HCT116 (cell line): ENCODE results near the gene MAP4K4. TPM values are rescaled to one million over a fixed set of nuclear protein-coding genes. Genes with fewer than 3 reads are reported as not detected.

ENCODE experiments used
- ATAC-seq: fragments of 200-7000 bp; cut with Tn5 transposase; 2 replicates; pipeline ENCODE4 v1.9.1; 2020; ENCODE audit warnings: mild to moderate bottlenecking, moderate library complexity
- BruUV-seq: library from RNA; stranded (reverse); fragments of 400-500 nt; replicated peaks from 2 replicates; lab custom pipeline; 2021; lab: Mats Ljungman, UMichigan
- CTCF ChIA-PET: fragments of 300-600 bp; sonication (Branson Sonifier 250); formaldehyde crosslinking; loops from one replicate; lab custom pipeline; 2021; ENCODE audit warnings: antibody characterized with exemption; lab: Charles Lee
- POLR2A ChIA-PET: fragments of 300-600, 350-600 bp; sonication (Branson Sonifier 250); formaldehyde crosslinking; loops from one replicate; lab custom pipeline; 2021; ENCODE audit warnings: antibody characterized with exemption; lab: Charles Lee
- RAD21 ChIA-PET, 2 experiments: fragments of 300-600 bp; sonication (Branson Sonifier 250); formaldehyde crosslinking; loops; one replicate each; lab custom pipeline; 2023; ENCODE audit warnings: low total read pairs in 2 of 2; ENCODE audit not compliant: uncharacterized antibody in 2 of 2, unreplicated experiment in 2 of 2, low non-redundant PET in 1 of 2; lab: Charles Lee
- DNase-seq: peaks from one replicate; pipeline ENCODE4 v3.0.0-alpha.2; 2010; ENCODE audit warnings: low read depth, low spot score
- H2AFZ ChIP-seq: fragments of 200-600 bp; shearing (Covaris generic), sonication (generic); 2 replicates; pipeline ENCODE4 v1.6.1; 2017; ENCODE audit warnings: low read depth, mixed run types, mixed read lengths, antibody characterized with exemption, low read length; ENCODE audit not compliant: poor library complexity, severe bottlenecking
- H3K27ac ChIP-seq: 2 replicates; pipeline ENCODE4 v1.5.1; 2012; ENCODE audit warnings: low read depth, low read length
- H3K27me3 ChIP-seq: fragments of 200-600 bp; sonication (generic); 2 replicates; pipeline ENCODE4 v1.6.1; 2016; ENCODE audit warnings: mixed run types, low read length, mixed read lengths; ENCODE audit not compliant: insufficient read depth
- H3K36me3 ChIP-seq, 2 experiments: fragments of 200-500 bp in 1 of 2; fragments of 200-600 bp in 1 of 2; sonication (Bioruptor generic) in 1 of 2; sonication (generic) in 1 of 2; 2 replicates each; pipeline versions ENCODE4 v1.5.1 to v1.6.1; 2014 to 2016; ENCODE audit warnings: low read length in 2 of 2, inconsistent platforms in 1 of 2, mixed read lengths in 1 of 2, mixed run types in 1 of 2; ENCODE audit not compliant: insufficient read depth in 2 of 2, control insufficient read depth in 1 of 2
- H3K4me1 ChIP-seq, 2 experiments: fragments of 200-600 bp in 1 of 2; sonication (generic) in 1 of 2; 2 replicates each; pipeline versions ENCODE4 v1.5.1 to v1.6.1; 2012 to 2017; ENCODE audit warnings: low read length in 2 of 2, inconsistent platforms in 1 of 2, mild to moderate bottlenecking in 1 of 2, mixed read lengths in 1 of 2, mixed run types in 1 of 2, moderate library complexity in 1 of 2; ENCODE audit not compliant: insufficient read depth in 2 of 2, control insufficient read depth in 1 of 2
- H3K4me2 ChIP-seq: fragments of 200-600 bp; sonication (generic); 2 replicates; pipeline ENCODE4 v1.6.1; 2017; ENCODE audit warnings: mixed run types, low read length, mixed read lengths
- H3K4me3 ChIP-seq, 2 experiments: fragments of 200-600 bp in 1 of 2; sonication (generic) in 1 of 2; replicated peaks in 1 of 2; 2 replicates each; pipeline ENCODE4 v1.5.1; 2011 to 2016; ENCODE audit warnings: low read length in 2 of 2, control low read depth in 1 of 2, low read depth in 1 of 2, mild to moderate bottlenecking in 1 of 2, mixed read lengths in 1 of 2, mixed run types in 1 of 2
- H3K79me2 ChIP-seq: fragments of 200-600 bp; sonication (generic); 2 replicates; pipeline ENCODE4 v1.6.1; 2017; ENCODE audit warnings: mild to moderate bottlenecking, mixed run types, low read length, moderate library complexity, mixed read lengths; ENCODE audit not compliant: insufficient read depth
- H3K9ac ChIP-seq: fragments of 200-600 bp; sonication (generic); 2 replicates; pipeline ENCODE4 v1.6.1; 2016; ENCODE audit warnings: low read length, mixed read lengths
- H3K9me2 ChIP-seq: fragments of 200-600 bp; sonication (generic), shearing (Covaris generic); 2 replicates; pipeline ENCODE4 v1.6.1; 2017; ENCODE audit warnings: mixed run types, mild to moderate bottlenecking, moderate library complexity; ENCODE audit not compliant: insufficient read depth
- H3K9me3 ChIP-seq, 2 experiments: fragments of 200-500 bp in 1 of 2; fragments of 200-600 bp in 1 of 2; sonication (Bioruptor generic) in 1 of 2; sonication (generic) in 1 of 2; 2 replicates each; pipeline ENCODE4 v1.6.1; 2014 to 2017; ENCODE audit warnings: low read length in 2 of 2, mixed read lengths in 2 of 2, inconsistent platforms in 1 of 2, low read depth in 1 of 2, mild to moderate bottlenecking in 1 of 2, mixed run types in 1 of 2, moderate library complexity in 1 of 2; ENCODE audit not compliant: control insufficient read depth in 1 of 2, insufficient read depth in 1 of 2
- H4K20me1 ChIP-seq: fragments of 200-600 bp; sonication (generic), shearing (Covaris generic); 2 replicates; pipeline ENCODE4 v1.6.1; 2017; ENCODE audit warnings: mixed run types, mild to moderate bottlenecking, moderate library complexity; ENCODE audit not compliant: insufficient read depth
- EGR1 ChIP-seq: IDR thresholded peaks from 2 replicates; pipeline ENCODE4 v1.6.1; 2012; ENCODE audit warnings: low read depth
- ELF1 ChIP-seq: IDR thresholded peaks from 2 replicates; pipeline ENCODE4 v1.6.1; 2012; ENCODE audit warnings: low read depth, borderline replicate concordance
- FOSL1 ChIP-seq: IDR thresholded peaks from 2 replicates; pipeline ENCODE4 v1.6.1; 2012; ENCODE audit warnings: low read depth
- RAD21 ChIP-seq: IDR thresholded peaks from 2 replicates; pipeline ENCODE4 v1.6.1; 2012; ENCODE audit warnings: low read depth, mild to moderate bottlenecking
- TCF7L2 ChIP-seq: IDR thresholded peaks from 2 replicates; pipeline ENCODE4 v1.7.0; 2011; ENCODE audit warnings: borderline replicate concordance, inconsistent platforms; ENCODE audit not compliant: insufficient read depth, insufficient read length; ENCODE audit errors: extremely low read depth
- intact Hi-C: fragments of 100-400 bp; cut with micrococcal nuclease; formaldehyde crosslinking; loops from 2 replicates; pipeline ENCODE4 v1.10.0; 2022
- total RNA-seq: library from RNA; stranded (reverse); gene quantifications from one replicate; pipeline ENCODE4 v1.2.1, GENCODE V29; 2021; ENCODE audit not compliant: unreplicated experiment
- TF ChIP-seq, protein P1 (sequence below), 3 experiments: fragments of 200-600 bp in 1 of 3; sonication (generic) in 1 of 3; IDR thresholded peaks in 2 of 3; conservative IDR thresholded peaks in 1 of 3; 2 replicates each; pipeline ENCODE4 v1.5.1; 2012 to 2017; ENCODE audit warnings: low read depth in 2 of 3, low read length in 2 of 3, antibody characterized with exemption in 1 of 3, borderline replicate concordance in 1 of 3, control low read depth in 1 of 3, mild to moderate bottlenecking in 1 of 3, mixed read lengths in 1 of 3, mixed run types in 1 of 3, moderate library complexity in 1 of 3; ENCODE audit not compliant: insufficient read depth in 1 of 3
- TF ChIP-seq, protein P2 (sequence below): IDR thresholded peaks from 2 replicates; pipeline ENCODE4 v1.6.1; 2012; ENCODE audit warnings: low read depth
- TF ChIP-seq, protein P3 (sequence below): IDR thresholded peaks from 2 replicates; pipeline ENCODE4 v1.6.1; 2012

Gene MAP4K4
- total RNA-seq, 1 experiment from 2014 or later = 62.3 TPM

DNA sequence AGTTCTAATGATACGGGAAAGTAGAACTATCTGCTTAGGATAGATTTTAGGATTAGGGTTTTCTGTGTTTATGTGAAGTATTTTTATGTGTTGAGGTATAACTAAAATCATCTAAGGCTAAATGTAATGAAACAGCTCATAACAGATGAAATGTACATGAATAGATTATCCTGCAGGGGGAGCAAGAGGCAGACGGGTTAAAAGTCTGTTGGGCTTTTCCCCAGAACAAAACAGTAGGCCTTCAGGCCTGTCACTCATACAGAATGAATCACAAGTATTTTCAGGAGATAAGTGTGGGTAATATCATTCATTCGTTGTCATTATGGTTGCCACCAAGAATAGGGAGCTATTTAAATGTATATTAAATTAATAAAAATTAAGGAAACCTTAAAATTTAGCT is 186.4 kb downstream of the MAP4K4 start:
- intact Hi-C loops = loop anchor here (5.0 to 10.0 kb wide), 3 partner anchors 281 to 563 kb away; no protein-coding TSS in a partner anchor
- H3K4me2 ChIP-seq = no peak overlapping the region
- POLR2A ChIA-PET = interaction anchor here (0.8 kb wide), 1 partner anchor 357 kb away, joined by 3 read pairs; no protein-coding TSS in a partner anchor
- no peaks in the 10 kb centered on the region for H3K79me2 ChIP-seq
- BruUV-seq = no TSS peak
- no peaks in the 10 kb centered on the region for H3K27me3 ChIP-seq
- TF ChIP-seq, protein P1, sequence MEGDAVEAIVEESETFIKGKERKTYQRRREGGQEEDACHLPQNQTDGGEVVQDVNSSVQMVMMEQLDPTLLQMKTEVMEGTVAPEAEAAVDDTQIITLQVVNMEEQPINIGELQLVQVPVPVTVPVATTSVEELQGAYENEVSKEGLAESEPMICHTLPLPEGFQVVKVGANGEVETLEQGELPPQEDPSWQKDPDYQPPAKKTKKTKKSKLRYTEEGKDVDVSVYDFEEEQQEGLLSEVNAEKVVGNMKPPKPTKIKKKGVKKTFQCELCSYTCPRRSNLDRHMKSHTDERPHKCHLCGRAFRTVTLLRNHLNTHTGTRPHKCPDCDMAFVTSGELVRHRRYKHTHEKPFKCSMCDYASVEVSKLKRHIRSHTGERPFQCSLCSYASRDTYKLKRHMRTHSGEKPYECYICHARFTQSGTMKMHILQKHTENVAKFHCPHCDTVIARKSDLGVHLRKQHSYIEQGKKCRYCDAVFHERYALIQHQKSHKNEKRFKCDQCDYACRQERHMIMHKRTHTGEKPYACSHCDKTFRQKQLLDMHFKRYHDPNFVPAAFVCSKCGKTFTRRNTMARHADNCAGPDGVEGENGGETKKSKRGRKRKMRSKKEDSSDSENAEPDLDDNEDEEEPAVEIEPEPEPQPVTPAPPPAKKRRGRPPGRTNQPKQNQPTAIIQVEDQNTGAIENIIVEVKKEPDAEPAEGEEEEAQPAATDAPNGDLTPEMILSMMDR (IDR thresholded peaks at IDR 0.05 in 2 of 3, conservative IDR thresholded peaks at IDR 0.05 in 1 of 3; ENCODE audit: borderline replicate concordance in 1 of 3, insufficient read depth in 1 of 3, low read depth in 2 of 3, low read length in 2 of 3) = peak; percentile 41 to 67 (median 61); a peak in 5 of 6 replicates
- TF ChIP-seq RAD21 (peak; percentile 47), EGR1 (no peak), ELF1 (no peak), FOSL1 (no peak), TCF7L2 (no peak)
- TF ChIP-seq, protein P2, sequence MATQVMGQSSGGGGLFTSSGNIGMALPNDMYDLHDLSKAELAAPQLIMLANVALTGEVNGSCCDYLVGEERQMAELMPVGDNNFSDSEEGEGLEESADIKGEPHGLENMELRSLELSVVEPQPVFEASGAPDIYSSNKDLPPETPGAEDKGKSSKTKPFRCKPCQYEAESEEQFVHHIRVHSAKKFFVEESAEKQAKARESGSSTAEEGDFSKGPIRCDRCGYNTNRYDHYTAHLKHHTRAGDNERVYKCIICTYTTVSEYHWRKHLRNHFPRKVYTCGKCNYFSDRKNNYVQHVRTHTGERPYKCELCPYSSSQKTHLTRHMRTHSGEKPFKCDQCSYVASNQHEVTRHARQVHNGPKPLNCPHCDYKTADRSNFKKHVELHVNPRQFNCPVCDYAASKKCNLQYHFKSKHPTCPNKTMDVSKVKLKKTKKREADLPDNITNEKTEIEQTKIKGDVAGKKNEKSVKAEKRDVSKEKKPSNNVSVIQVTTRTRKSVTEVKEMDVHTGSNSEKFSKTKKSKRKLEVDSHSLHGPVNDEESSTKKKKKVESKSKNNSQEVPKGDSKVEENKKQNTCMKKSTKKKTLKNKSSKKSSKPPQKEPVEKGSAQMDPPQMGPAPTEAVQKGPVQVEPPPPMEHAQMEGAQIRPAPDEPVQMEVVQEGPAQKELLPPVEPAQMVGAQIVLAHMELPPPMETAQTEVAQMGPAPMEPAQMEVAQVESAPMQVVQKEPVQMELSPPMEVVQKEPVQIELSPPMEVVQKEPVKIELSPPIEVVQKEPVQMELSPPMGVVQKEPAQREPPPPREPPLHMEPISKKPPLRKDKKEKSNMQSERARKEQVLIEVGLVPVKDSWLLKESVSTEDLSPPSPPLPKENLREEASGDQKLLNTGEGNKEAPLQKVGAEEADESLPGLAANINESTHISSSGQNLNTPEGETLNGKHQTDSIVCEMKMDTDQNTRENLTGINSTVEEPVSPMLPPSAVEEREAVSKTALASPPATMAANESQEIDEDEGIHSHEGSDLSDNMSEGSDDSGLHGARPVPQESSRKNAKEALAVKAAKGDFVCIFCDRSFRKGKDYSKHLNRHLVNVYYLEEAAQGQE = no peak
- TF ChIP-seq, protein P3, sequence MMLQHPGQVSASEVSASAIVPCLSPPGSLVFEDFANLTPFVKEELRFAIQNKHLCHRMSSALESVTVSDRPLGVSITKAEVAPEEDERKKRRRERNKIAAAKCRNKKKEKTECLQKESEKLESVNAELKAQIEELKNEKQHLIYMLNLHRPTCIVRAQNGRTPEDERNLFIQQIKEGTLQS = no peak
- no peaks in the 10 kb centered on the region for H3K9me3 ChIP-seq
- H3K27ac ChIP-seq = no peak overlapping the region
- H4K20me1 ChIP-seq = no peaks in the 10 kb centered on the region
- RAD21 ChIA-PET = interaction anchor here in 1 of 2 experiments (1.0 kb wide), 1 partner anchor 357 kb away, joined by 4 read pairs; no protein-coding TSS in a partner anchor
- no peak overlapping the region for H2AFZ ChIP-seq
- peaks cover 3 to 4% of the 10 kb centered on the region in 2 experiments; a peak in 1 of 4 replicates for H3K36me3 ChIP-seq
- ATAC-seq = peak; percentile 78
- H3K9me2 ChIP-seq = no peaks in the 10 kb centered on the region
- DNase-seq = peak; percentile 8
- H3K4me1 ChIP-seq = no peaks in the 10 kb centered on the region
- no peak overlapping the region for H3K4me3 ChIP-seq
- CTCF ChIA-PET = interaction anchor here (0.7 to 2.9 kb wide), 24 partner anchors 7 to 564 kb away, joined by 3 to 35 read pairs (median 4); no protein-coding TSS in a partner anchor
- no peak overlapping the region for H3K9ac ChIP-seq
